Suppressor macrophage treated with lipopolysaccharide for 4 hours (primary cell): ENCODE data around the gene FAXDC2.
"Not testable (repeated sequence)": the region's sequence is repeated elsewhere in the genome, so short reads cannot be mapped to it uniquely, and the experiment has no call there.

Source experiments
- DNase-seq: peaks from one replicate; pipeline ENCODE4 v3.0.0-alpha.2; 2020

The FAXDC2 gene

DNA sequence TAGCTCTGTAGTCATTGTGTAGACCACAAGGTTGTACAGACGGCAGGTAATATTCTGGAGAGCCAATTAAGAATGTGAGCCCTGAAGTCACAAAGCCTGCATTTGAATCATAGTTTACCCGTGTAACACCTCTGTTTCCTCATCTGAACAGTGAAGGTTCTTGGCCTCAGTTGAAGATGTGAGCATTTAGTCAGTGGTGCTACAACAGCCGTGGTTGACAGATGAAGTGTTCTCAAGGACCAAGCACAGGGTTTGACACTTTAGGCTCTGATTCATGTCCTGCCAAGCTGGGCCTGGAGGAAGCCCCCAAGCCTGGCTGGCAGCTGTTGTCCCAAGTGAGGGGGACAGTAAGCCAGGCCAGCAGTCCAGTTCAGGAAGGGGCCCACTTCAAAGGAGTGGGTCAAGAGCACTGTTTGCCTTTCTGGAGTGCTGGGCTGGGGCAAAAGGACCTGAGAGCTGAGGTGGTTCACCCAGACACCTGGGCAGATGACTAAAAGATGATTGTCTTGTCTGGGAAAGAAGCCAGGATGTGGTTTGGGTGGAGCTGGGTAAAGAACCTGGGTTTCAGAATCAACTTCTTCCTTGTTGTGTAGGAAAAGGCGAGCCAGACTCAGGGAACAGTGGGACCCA lies 20.7 kb downstream of the FAXDC2 start:
- DNase-seq, result no peak

- no peak for DNase-seq
Measured at GRCh38 chr5:154829181-154829588, 21.2 kb downstream of the FAXDC2 start.

DNA sequence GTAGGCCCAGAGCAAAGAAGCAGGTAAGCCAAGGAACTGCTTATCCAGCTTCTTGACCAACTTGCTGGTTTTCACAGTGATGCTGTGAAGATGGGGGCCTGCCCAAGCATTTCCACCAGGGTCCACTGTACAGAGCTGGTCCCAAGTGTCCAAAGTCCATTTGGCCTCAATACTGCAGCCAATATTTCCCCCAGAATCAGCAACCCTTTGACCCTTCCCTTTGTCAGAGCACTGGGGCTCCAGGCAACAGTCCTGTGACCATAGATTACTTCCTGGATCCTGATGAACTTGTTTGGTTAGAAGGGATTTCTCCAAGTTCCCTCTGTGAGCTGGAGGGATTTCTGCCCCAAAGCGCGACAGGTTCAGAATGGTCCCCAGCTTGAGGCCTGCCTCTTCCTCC lies 26.3 kb downstream of the FAXDC2 start:
- DNase-seq, result no peak

DNA sequence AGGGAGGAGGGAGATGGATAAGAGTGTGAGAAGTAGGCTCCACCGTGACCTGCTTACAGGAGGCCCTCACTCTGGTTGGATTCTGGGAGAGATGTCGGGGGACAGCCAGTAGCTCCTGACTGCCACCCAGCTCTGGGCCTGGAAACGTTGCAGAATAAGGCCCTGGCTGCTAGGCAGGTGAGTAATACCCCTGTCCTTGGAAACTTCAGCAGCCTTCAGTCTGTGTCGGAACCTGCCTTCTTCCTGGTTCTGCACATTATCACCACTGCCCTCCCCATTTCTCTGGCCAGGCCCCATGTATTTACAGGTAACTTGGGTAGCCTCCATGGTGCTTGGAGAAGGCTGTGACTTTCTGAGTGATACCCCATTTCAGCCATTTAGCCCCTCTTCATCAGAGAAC lies 26.8 kb downstream of the FAXDC2 start:
- no peak for DNase-seq

DNA sequence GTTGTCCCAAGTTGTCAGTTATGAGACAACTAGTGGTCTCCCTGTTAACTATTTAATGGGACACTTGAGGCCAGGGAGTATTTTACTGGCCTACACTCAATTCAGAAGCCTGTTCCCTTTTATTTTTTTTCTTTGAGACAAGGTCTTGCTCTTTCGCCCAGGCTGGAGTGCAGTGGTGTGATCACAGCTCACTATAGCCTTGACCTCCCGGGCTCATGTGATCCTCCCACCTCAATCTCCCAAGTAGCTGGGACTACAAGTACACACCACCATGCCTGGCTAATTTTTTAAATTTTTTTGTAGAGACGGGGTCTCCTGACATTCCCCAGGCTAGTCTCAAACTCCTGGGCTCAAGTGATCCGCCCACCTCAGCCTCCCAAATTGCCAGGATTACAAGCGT lies 27.5 kb downstream of the FAXDC2 start:
- not testable (repeated sequence) for DNase-seq

GRCh38 chr5:154820383-154820782 lies 30.0 kb downstream of the FAXDC2 start:
- DNase-seq, result no peak

GRCh38 chr5:154819546-154819945 lies 30.9 kb downstream of the FAXDC2 start:
- no peak for DNase-seq

DNA sequence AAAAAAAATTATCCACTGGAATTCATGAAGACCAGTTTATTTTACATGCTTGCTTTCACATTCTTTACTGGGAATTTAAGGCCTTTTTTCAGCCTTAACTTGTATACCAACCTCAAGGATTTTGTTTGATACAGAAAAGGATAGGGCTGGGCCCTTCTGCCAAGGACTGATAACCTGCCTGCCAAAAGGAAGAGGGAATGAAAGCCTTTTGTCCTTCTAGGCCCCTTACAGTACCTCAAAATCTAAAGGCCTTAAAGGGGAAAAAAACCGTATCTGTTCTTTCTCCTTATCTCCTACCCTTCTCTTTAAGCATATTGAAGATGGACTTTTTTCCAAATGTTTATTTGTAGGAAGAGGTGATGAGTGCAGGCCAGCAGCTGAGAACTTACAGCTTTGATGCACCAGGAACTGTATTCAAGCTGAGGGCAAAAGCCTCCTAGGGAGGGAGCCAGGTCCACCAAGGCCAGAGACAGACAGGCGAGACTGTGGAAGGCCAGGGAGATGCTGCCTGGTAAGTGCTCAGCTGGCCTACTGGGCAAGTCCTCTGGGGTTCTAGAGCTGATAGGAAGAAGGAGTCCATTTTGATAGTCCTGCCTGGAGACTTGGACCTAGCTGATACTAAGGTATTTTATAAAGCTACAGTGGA lies 31.8 kb downstream of the FAXDC2 start:
- DNase-seq, result no peak

- no peak for DNase-seq
Measured at GRCh38 chr5:154817815-154818214, 32.6 kb downstream of the FAXDC2 start.

- DNase-seq, result no peak
Measured at GRCh38 chr5:154816891-154817492, 33.4 kb downstream of the FAXDC2 start.

- DNase-seq, result no peak
Measured at GRCh38 chr5:154815684-154816247, 34.6 kb downstream of the FAXDC2 start.

DNA sequence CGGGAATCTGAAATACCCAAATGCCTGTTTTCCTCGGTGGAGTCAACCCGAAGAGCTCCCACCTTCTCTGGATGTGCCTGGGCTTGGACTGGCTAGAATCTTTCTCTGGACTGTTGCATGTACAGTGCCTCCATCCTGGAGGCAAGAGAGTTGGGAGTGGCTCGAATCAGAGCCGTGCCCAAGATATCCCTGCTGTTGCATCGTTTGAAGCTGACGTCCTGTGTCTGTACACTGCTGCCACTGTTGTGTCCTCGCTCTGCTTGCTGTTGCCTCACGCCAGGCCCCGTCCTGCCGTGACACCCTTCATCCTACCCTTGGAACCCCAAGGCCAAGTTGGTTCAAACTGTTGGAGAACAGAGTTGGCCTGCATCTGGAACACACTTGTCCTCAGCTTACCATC lies 35.4 kb downstream of the FAXDC2 start:
- no peak for DNase-seq

DNA sequence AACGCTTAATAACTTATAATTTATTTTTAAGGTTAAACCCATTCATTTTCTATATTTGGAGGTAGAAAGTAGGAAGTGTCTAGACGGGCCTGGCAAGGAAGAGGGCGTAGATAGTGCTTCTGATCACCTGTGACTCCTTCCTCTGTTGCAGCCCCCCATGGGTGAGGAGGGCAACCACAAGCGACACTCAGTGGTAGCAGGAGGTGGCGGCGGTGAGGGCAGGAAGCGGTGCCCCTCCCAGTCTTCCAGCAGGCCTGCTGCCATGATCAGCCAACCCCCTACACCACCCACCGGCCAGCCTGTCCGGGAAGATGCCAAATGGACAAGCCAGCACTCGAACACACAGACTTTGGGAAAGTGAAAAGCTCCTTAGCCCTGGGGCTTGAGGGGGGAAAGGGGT lies 36.7 kb downstream of the FAXDC2 start:
- DNase-seq, result no peak

DNA sequence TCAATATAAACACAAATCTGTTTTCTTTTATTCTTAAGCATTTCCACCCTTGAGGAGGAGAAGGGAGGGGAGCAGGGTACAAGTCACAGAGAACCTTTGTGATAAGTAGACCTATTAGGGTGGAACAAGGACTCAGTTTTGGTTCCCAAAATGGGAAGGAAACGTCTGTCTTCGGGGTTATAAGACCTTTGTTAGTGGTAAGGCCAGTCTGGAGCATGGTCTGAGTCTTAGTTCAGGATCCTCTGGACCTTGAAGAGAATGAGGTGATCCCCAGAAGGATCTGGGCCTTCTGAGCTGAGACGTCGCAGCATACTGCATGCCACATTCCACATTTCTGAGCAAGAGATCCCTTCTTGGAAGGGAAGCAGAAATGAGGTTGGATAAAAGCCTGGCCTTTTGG lies 37.2 kb downstream of the FAXDC2 start:
- DNase-seq, result no peak

DNA sequence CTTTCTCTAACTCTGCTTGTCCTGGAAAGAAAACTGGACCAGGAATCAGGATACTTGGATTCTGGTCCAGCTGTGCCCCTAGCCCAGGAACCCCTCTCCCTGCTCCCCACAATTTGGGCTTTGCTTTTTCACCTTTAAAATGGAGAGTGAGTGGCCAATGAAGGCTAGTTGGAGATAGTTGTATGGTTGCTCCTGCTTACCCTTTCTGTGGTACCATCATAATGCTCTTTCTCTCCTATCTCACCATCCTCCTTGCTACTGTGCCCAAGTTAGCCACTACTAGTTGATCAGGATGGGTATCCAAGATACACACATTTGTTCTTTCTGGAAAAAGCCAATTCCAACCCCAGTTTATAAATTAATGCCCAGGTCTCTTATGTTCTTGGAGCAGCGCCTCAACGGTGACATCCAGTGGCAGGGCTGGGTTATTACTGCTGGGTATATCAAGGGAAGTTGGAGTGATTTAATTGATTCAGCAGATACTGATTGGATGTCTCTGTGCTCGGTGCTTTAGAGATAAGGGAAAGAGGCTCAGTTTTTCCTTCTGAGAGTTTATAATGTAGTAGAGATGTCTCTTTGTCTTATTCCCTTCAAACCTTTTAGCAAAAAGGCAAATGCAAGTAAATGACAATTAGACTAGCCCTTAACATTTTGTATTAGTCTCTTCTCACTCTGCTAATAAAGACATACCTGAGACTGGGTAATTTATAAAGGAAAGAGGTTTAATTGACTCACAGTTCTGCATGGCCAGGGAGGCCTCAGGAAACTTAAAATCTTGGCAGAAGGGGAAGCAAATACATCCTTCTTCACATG lies 38.5 kb downstream of the FAXDC2 start:
- DNase-seq, result peak; percentile 76

DNA sequence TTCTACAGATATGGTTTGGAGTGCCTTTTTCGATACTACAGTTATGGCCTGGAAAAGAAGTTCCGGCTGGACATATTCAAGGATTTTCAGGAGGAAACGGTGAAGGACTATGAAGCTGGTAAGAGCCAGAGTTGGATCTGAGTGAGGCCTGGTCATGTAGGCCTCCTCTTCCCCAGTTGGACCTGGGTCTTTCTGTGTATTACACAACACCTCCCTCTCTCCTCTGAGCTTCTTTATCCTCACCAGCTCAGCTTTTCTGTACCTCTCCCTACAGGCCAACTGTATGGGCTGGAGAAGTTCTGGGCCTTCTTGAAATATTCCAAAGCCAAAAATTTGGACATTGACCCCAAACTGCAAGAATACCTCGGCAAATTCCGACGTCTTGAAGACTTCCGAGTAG lies 39.2 kb downstream of the FAXDC2 start:
- DNase-seq, result no peak

DNA sequence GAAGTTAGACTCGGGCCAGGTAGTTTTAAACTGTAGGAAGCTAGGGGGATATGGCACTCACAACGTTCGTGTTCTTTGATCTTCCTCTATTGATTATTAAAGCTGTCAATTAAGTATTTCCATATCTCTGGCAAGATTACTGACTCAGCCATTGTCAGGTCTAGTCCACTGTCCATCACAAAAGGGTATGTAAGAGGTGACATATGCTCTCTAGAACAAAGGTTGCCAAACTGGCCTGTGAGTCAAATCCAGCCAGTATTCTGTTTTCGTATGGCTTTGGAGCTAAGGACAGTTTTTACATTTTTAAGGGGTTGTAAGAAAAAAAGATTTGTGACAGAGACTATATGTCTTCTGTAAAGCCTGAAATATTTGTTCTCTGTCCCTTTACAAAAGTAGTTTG lies 44.2 kb downstream of the FAXDC2 start:
- no peak for DNase-seq

GRCh38 chr5:154802050-154802449 lies 48.4 kb downstream of the FAXDC2 start:
- DNase-seq, result no peak

- DNase-seq, result no peak
Measured at GRCh38 chr5:154801083-154801482, 49.3 kb downstream of the FAXDC2 start.

DNA sequence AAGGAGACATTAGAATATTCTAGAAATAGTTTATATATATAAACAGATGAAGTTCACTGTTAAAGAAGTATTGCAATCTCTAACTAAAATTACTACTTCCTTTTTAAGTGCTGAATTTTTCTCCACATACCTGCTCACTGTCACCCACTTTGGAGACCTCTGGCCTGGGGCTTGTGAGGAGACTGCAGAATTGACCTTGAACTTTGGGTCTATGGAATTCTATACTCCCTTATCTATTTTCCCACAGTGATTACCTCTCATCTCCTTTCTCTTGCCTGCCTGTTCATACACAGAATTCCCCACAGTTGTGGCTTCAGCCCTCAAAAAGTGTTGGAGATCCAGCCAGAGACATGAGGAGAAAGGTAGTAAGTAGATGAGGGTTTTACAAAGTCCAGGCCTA lies 49.8 kb downstream of the FAXDC2 start:
- DNase-seq, result no peak

- no peak for DNase-seq
Measured at GRCh38 chr5:154797762-154798161, 52.6 kb downstream of the FAXDC2 start.

DNA sequence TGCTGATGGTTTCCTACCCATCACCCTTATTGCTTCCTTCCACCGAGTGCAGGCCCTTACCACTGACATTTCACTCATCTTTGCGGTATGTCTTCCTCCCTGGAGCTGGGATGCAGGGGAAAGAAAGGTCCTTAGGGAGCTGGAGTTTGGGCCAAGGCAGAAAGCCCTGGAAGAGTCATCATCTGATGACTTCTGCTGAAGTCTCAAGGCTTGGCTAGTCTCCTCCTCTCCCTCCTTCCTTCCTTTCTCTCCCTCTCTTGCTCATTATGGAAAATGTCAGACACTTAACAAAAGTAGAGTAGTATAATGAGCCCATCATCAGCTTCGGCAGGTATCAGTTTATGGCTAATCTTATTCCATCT lies 55.2 kb downstream of the FAXDC2 start:
- DNase-seq, result no peak

- no peak for DNase-seq
Measured at GRCh38 chr5:154794525-154795234, 55.7 kb downstream of the FAXDC2 start.
